ENCODE measurements around the gene TMC3. TPM values are rescaled to one million over a fixed set of nuclear protein-coding genes. Genes with fewer than 3 reads are reported as not detected.

The TMC3 gene
- total and polyA plus RNA-seq, 2 experiments from 2014 or later, result not detected

DNA sequence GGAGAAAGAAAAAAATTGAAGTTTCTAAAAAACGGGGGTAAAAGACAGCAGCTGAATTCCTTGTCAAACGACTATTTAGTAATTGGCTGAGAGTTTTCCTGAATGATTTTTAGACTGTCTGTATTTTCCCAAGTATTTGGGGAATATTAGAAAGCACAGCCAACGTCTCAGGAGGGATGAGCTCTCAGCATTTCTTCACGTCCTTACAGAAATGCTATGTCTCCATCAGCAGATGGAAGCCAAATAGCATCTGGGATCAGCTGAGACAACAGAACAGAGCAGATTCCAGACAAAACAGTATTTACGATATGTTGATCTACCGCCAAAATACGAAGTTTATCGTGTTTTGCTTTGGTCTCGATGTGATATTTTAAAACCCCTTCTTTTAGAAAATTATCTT lies 5.3 kb upstream of the TMC3 start:
- no peaks in the 10 kb centered on the region for H3K27me3 ChIP-seq (replicated peaks; ENCODE audit: insufficient read depth)
- H3K4me1 ChIP-seq (ENCODE audit: insufficient read depth), result no peaks in the 10 kb centered on the region
- 23 to 31% methylated on average over 9 of the region's 9 CpGs for WGBS, 2 experiments (ENCODE audit: low coverage in 1 of 2, low lambda C conversion rate in 2 of 2, missing lambda C conversion rate in 2 of 2)
- in situ Hi-C loops (cut with MboI), result no loop called here
- no peaks in the 10 kb centered on the region for H3K9me2 ChIP-seq (ENCODE audit: insufficient read depth)
- no peak for TF ChIP-seq EZH2phosphoT487 (IDR thresholded peaks at IDR 0.05; ENCODE audit: insufficient read depth, low read depth)
- TF ChIP-seq EZH2 (IDR thresholded peaks at IDR 0.05; ENCODE audit: insufficient read depth, poor library complexity, severe bottlenecking), result no peak
- H3K4me3 ChIP-seq, result no peak overlapping the region
- H3K4me2 ChIP-seq (ENCODE audit: unreplicated experiment), result no peak overlapping the region
- no peak overlapping the region for H3K9ac ChIP-seq
- no peak overlapping the region for H3K27ac ChIP-seq
- no peaks in the 10 kb centered on the region for H4K20me1 ChIP-seq (ENCODE audit: insufficient read depth)
- H2AFZ ChIP-seq, result no peak overlapping the region
- no peaks in the 10 kb centered on the region for H3K79me2 ChIP-seq (ENCODE audit: insufficient read depth)
- no peaks in the 10 kb centered on the region for H3K36me3 ChIP-seq (ENCODE audit: low read depth)
- H3F3A ChIP-seq (ENCODE audit: insufficient read depth), result no peaks in the 10 kb centered on the region
- no peak for DNase-seq
- H3K9me3 ChIP-seq (ENCODE audit: low read depth), result no peaks in the 10 kb centered on the region

DNA sequence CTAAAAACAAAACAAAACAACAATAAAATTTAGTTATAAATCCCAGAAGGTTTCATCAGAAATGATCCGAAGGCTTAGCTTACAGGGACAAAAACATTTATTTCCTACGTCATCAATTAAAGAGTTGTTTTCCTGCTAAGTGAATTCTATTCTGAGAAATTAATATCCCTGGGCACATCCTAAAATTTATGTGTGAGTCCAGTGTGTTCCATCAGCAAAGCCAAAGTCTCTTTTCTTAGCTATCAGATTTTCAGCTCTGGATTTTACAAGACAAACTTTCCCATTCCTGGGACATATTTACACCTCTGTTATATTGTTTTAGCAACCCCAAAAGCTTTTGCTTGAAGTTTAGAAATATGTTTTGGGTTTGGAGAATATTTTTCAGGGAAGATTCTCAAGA lies 4.4 kb upstream of the TMC3 start:
- H3K27me3 ChIP-seq (replicated peaks; ENCODE audit: insufficient read depth), result 0 out of 2 replicates have a peak, but pooled peaks cover 4% of the 10 kb centered on the region
- no peaks in the 10 kb centered on the region for H3K36me3 ChIP-seq (ENCODE audit: low read depth)
- H3F3A ChIP-seq (ENCODE audit: insufficient read depth), result no peaks in the 10 kb centered on the region
- DNase-seq, result no peak
- H3K4me2 ChIP-seq (ENCODE audit: unreplicated experiment), result no peak overlapping the region
- H3K4me3 ChIP-seq, result no peak overlapping the region
- H3K4me1 ChIP-seq (ENCODE audit: insufficient read depth), result no peaks in the 10 kb centered on the region
- whole genome bisulfite sequencing, 2 experiments (ENCODE audit: low coverage in 1 of 2, low lambda C conversion rate in 2 of 2, missing lambda C conversion rate in 2 of 2), result 41 to 43% methylated on average over 2 of the region's 2 CpGs
- no peak overlapping the region for H3K9ac ChIP-seq
- no peaks in the 10 kb centered on the region for H3K9me2 ChIP-seq (ENCODE audit: insufficient read depth)
- no peaks in the 10 kb centered on the region for H3K9me3 ChIP-seq (ENCODE audit: low read depth)
- H2AFZ ChIP-seq, result no peak overlapping the region
- no peaks in the 10 kb centered on the region for H3K79me2 ChIP-seq (ENCODE audit: insufficient read depth)
- in situ Hi-C loops (cut with MboI), result no loop called here
- H4K20me1 ChIP-seq (ENCODE audit: insufficient read depth), result no peaks in the 10 kb centered on the region
- TF ChIP-seq EZH2phosphoT487 (IDR thresholded peaks at IDR 0.05; ENCODE audit: insufficient read depth, low read depth), result no peak
- TF ChIP-seq EZH2 (IDR thresholded peaks at IDR 0.05; ENCODE audit: insufficient read depth, poor library complexity, severe bottlenecking), result no peak
- H3K27ac ChIP-seq, result no peak overlapping the region

DNA sequence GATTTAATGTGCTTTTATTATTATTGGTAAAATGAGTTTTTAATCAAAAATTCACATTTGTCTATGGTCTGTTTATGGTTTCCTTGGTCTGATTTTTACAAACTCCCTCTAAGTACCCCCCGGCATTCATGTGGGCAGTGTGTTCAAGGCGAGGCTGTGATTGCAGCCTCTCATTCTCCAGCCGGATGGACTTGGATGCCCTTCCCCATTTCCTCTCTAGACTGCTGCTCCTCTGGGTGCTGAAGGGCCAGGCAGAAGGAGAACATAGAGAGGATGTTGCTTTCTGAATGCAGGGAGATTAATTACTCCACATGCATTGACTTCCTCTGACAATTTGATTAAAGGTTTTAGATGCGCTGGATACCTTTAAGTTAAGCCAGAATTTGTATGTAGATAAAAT lies 3.9 kb upstream of the TMC3 start:
- Histone ChIP-seq H3K4me3 (no peak overlapping the region), H3K4me1 (ENCODE audit: insufficient read depth) (no peaks in the 10 kb centered on the region), H3K9me3 (ENCODE audit: low read depth) (no peaks in the 10 kb centered on the region), H2AFZ (no peak overlapping the region), H4K20me1 (ENCODE audit: insufficient read depth) (no peaks in the 10 kb centered on the region), H3K27me3 (replicated peaks; ENCODE audit: insufficient read depth) (0 out of 2 replicates have a peak, but pooled peaks cover 4% of the 10 kb centered on the region), H3K4me2 (ENCODE audit: unreplicated experiment) (no peak overlapping the region), H3K9me2 (ENCODE audit: insufficient read depth) (no peaks in the 10 kb centered on the region), H3K27ac (no peak overlapping the region), H3K79me2 (ENCODE audit: insufficient read depth) (no peaks in the 10 kb centered on the region), H3K36me3 (ENCODE audit: low read depth) (no peaks in the 10 kb centered on the region), H3F3A (ENCODE audit: insufficient read depth) (no peaks in the 10 kb centered on the region), H3K9ac (no peak overlapping the region)
- WGBS, 2 experiments (ENCODE audit: low coverage in 1 of 2, low lambda C conversion rate in 2 of 2, missing lambda C conversion rate in 2 of 2), result 43 to 49% methylated on average over 4 of the region's 4 CpGs
- TF ChIP-seq EZH2phosphoT487 (IDR thresholded peaks at IDR 0.05; ENCODE audit: insufficient read depth, low read depth) (no peak), EZH2 (IDR thresholded peaks at IDR 0.05; ENCODE audit: insufficient read depth, poor library complexity, severe bottlenecking) (no peak)
- DNase-seq, result no peak
- in situ Hi-C loops (cut with MboI), result no loop called here

GRCh38 chr15:81376231-81376630 lies 2.2 kb upstream of the TMC3 start:
- no peaks in the 10 kb centered on the region for H3K36me3 ChIP-seq (ENCODE audit: low read depth)
- H3K4me2 ChIP-seq (ENCODE audit: unreplicated experiment), result no peak overlapping the region
- H3F3A ChIP-seq (ENCODE audit: insufficient read depth), result no peaks in the 10 kb centered on the region
- in situ Hi-C loops (cut with MboI), result no loop called here
- DNase-seq, result no peak
- no peaks in the 10 kb centered on the region for H4K20me1 ChIP-seq (ENCODE audit: insufficient read depth)
- no peak overlapping the region for H3K4me3 ChIP-seq
- H3K9me3 ChIP-seq (ENCODE audit: low read depth), result no peaks in the 10 kb centered on the region
- H3K27me3 ChIP-seq (replicated peaks; ENCODE audit: insufficient read depth), result 0 out of 2 replicates have a peak, but pooled peaks cover 4% of the 10 kb centered on the region
- WGBS, 2 experiments (ENCODE audit: low coverage in 1 of 2, low lambda C conversion rate in 2 of 2, missing lambda C conversion rate in 2 of 2), result 87 to 96% methylated on average over 4 of the region's 4 CpGs
- no peak overlapping the region for H3K9ac ChIP-seq
- no peaks in the 10 kb centered on the region for H3K9me2 ChIP-seq (ENCODE audit: insufficient read depth)
- TF ChIP-seq EZH2 (IDR thresholded peaks at IDR 0.05; ENCODE audit: insufficient read depth, poor library complexity, severe bottlenecking) (no peak), EZH2phosphoT487 (IDR thresholded peaks at IDR 0.05; ENCODE audit: insufficient read depth, low read depth) (no peak)
- no peak overlapping the region for H2AFZ ChIP-seq
- H3K4me1 ChIP-seq (ENCODE audit: insufficient read depth), result no peaks in the 10 kb centered on the region
- H3K27ac ChIP-seq, result no peak overlapping the region
- H3K79me2 ChIP-seq (ENCODE audit: insufficient read depth), result no peaks in the 10 kb centered on the region

DNA sequence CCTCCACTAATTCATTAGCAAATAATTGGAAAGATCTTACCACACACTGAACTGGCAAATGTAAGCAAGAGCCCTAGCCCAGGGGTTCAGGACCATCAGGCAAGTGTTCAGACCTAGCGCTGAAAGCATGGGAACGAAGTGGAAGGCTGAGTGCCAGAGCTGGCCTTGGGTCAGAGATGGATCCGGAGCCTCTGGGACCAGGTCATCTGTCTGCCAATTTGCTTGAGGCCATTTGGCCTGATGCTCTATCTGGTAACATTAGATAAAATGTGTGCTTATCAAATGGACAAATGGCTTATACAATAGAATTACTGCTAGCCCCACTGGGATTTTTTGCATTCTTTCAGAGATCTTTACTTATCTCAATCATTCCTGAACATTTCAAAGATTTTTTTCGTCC lies 1.4 kb upstream of the TMC3 start:
- DNase-seq, result no peak
- in situ Hi-C loops (cut with MboI), result no loop called here
- Histone ChIP-seq H4K20me1 (ENCODE audit: insufficient read depth) (no peaks in the 10 kb centered on the region), H3K4me2 (ENCODE audit: unreplicated experiment) (no peak overlapping the region), H2AFZ (no peak overlapping the region), H3K27ac (no peak overlapping the region), H3K27me3 (replicated peaks; ENCODE audit: insufficient read depth) (0 out of 2 replicates have a peak, but pooled peaks cover 4% of the 10 kb centered on the region), H3K9me2 (ENCODE audit: insufficient read depth) (no peaks in the 10 kb centered on the region), H3K9ac (no peak overlapping the region), H3K79me2 (ENCODE audit: insufficient read depth) (no peaks in the 10 kb centered on the region), H3K4me1 (ENCODE audit: insufficient read depth) (no peaks in the 10 kb centered on the region), H3F3A (ENCODE audit: insufficient read depth) (no peaks in the 10 kb centered on the region), H3K9me3 (ENCODE audit: low read depth) (no peaks in the 10 kb centered on the region), H3K36me3 (ENCODE audit: low read depth) (no peaks in the 10 kb centered on the region), H3K4me3 (no peak overlapping the region)
- 58 to 60% methylated on average over 4 of the region's 4 CpGs for WGBS, 2 experiments (ENCODE audit: low coverage in 1 of 2, low lambda C conversion rate in 2 of 2, missing lambda C conversion rate in 2 of 2)
- TF ChIP-seq EZH2 (IDR thresholded peaks at IDR 0.05; ENCODE audit: insufficient read depth, poor library complexity, severe bottlenecking) (no peak), EZH2phosphoT487 (IDR thresholded peaks at IDR 0.05; ENCODE audit: insufficient read depth, low read depth) (no peak)
